ENCODE results near the gene LILRB5.

DNA sequence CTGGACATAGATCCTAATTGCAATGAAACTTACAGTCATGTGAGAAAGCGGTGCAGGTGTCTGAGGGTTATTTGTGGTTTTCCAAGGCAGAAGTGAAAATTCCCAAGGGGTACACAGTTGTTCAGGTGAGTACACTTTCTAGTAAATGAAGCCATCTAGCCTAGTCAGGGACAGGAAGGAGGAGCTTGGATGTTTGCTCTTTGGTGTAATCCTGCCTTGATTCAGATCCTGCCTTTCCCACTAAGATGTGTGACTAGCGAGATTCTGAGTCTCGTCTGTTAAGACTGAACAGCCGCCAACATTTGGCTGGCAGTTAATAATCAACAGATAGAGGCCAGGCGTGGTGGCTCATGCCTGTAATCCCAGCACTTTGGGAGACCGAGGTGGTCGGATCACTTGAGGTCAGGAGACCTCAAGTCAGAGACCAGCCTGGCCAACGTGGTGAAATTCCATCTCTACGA lies 53.9 kb downstream of the LILRB5 start:
- TF ChIP-seq, protein P1, sequence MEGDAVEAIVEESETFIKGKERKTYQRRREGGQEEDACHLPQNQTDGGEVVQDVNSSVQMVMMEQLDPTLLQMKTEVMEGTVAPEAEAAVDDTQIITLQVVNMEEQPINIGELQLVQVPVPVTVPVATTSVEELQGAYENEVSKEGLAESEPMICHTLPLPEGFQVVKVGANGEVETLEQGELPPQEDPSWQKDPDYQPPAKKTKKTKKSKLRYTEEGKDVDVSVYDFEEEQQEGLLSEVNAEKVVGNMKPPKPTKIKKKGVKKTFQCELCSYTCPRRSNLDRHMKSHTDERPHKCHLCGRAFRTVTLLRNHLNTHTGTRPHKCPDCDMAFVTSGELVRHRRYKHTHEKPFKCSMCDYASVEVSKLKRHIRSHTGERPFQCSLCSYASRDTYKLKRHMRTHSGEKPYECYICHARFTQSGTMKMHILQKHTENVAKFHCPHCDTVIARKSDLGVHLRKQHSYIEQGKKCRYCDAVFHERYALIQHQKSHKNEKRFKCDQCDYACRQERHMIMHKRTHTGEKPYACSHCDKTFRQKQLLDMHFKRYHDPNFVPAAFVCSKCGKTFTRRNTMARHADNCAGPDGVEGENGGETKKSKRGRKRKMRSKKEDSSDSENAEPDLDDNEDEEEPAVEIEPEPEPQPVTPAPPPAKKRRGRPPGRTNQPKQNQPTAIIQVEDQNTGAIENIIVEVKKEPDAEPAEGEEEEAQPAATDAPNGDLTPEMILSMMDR (IDR thresholded peaks at IDR 0.05): no peak
- TF ChIP-seq POLR2A (IDR thresholded peaks at IDR 0.05): no peak
